ENCODE measurements around the gene VSTM1. TPM values are rescaled to one million over a fixed set of nuclear protein-coding genes. Genes with fewer than 3 reads are reported as not detected.

The VSTM1 gene
- total RNA-seq: not detected
- not detected for polyA plus RNA-seq (2013, experiment 1 of 2)
- polyA plus RNA-seq (2013, experiment 2 of 2): not detected
- long read RNA-seq, experiment 1: 0 reads
- long read RNA-seq, experiment 2: 0 reads
- long read RNA-seq, experiment 3: 0 reads
- long read RNA-seq, experiment 4: 0 reads

GRCh38 chr19:54063350-54064116, at the start of gene VSTM1:
Gene VSTM1, minus strand, starts transcription at chr19:54063897. Its CDS starts 120 bp downstream, at chr19:54063777.
- Histone ChIP-seq H3K4me1 (ENCODE audit: control insufficient read depth, insufficient read depth, low read length) (no peaks in the 10 kb centered on the region), H3K9me3 (ENCODE audit: control insufficient read depth, low read length) (no peaks in the 10 kb centered on the region), H3K4me3 (ENCODE audit: low read length) (no peak within 1 kb of the TSS), H3K27ac (ENCODE audit: low read depth, low read length) (no peak within 1 kb of the TSS), H3K27me3 (ENCODE audit: control insufficient read depth, insufficient read depth, low read length, poor library complexity, severe bottlenecking) (no peaks in the 10 kb centered on the region), H3K36me3 (ENCODE audit: control insufficient read depth, insufficient read depth, low read length) (no peaks in the 10 kb centered on the region), H3K9ac (ENCODE audit: extremely low read depth, low read length, poor library complexity, severe bottlenecking) (no peak within 1 kb of the TSS)
- no peak for TF ChIP-seq CTCF (conservative IDR thresholded peaks at IDR 0.05)
- 92 to 96% methylated on average over 21 to 34 of the region's 34 CpGs for WGBS, 2 experiments (ENCODE audit: insufficient coverage in 1 of 2, insufficient read length in 1 of 2)
- no peak for DNase-seq
- no peaks in the 10 kb centered on the region for H3K36me3 Mint-ChIP-seq (ENCODE audit: low read depth)
- no peak within 1 kb of the TSS for H3K27ac Mint-ChIP-seq
- no peaks in the 10 kb centered on the region for H3K9me3 Mint-ChIP-seq
- H3K4me1 Mint-ChIP-seq: no peaks in the 10 kb centered on the region
- peaks cover 2% of the 10 kb centered on the region for H3K27me3 Mint-ChIP-seq (ENCODE audit: insufficient read depth)
- no peak within 1 kb of the TSS for H3K4me3 Mint-ChIP-seq

GRCh38 chr19:54109651-54110050, 46.0 kb upstream of the VSTM1 start:
- Histone ChIP-seq H3K9ac (ENCODE audit: extremely low read depth, low read length, poor library complexity, severe bottlenecking) (no peak overlapping the region), H3K27ac (ENCODE audit: low read depth, low read length) (no peak overlapping the region), H3K4me3 (ENCODE audit: low read length) (no peak overlapping the region), H3K36me3 (ENCODE audit: control insufficient read depth, insufficient read depth, low read length) (peaks cover 38% of the 10 kb centered on the region), H3K9me3 (ENCODE audit: control insufficient read depth, low read length) (no peaks in the 10 kb centered on the region), H3K27me3 (ENCODE audit: control insufficient read depth, insufficient read depth, low read length, poor library complexity, severe bottlenecking) (no peaks in the 10 kb centered on the region), H3K4me1 (ENCODE audit: control insufficient read depth, insufficient read depth, low read length) (no peaks in the 10 kb centered on the region)
- Mint-ChIP-seq H3K4me1 (peaks cover 6% of the 10 kb centered on the region), H3K4me3 (no peak overlapping the region), H3K36me3 (ENCODE audit: low read depth) (peaks cover 58% of the 10 kb centered on the region), H3K9me3 (no peaks in the 10 kb centered on the region), H3K27ac (no peak overlapping the region), H3K27me3 (ENCODE audit: insufficient read depth) (no peaks in the 10 kb centered on the region)
- 89 to 92% methylated on average over 2 to 5 of the region's 6 CpGs for WGBS, 2 experiments (ENCODE audit: insufficient coverage in 1 of 2, insufficient read length in 1 of 2)
- no peak for DNase-seq
- no peak for TF ChIP-seq CTCF (conservative IDR thresholded peaks at IDR 0.05)

- Histone ChIP-seq H3K36me3 (ENCODE audit: control insufficient read depth, insufficient read depth, low read length) (peaks cover 38% of the 10 kb centered on the region), H3K4me3 (ENCODE audit: low read length) (no peak overlapping the region), H3K4me1 (ENCODE audit: control insufficient read depth, insufficient read depth, low read length) (no peaks in the 10 kb centered on the region), H3K9ac (ENCODE audit: extremely low read depth, low read length, poor library complexity, severe bottlenecking) (no peak overlapping the region), H3K9me3 (ENCODE audit: control insufficient read depth, low read length) (no peaks in the 10 kb centered on the region), H3K27me3 (ENCODE audit: control insufficient read depth, insufficient read depth, low read length, poor library complexity, severe bottlenecking) (no peaks in the 10 kb centered on the region), H3K27ac (ENCODE audit: low read depth, low read length) (no peak overlapping the region)
- Mint-ChIP-seq H3K4me1 (peaks cover 4% of the 10 kb centered on the region), H3K4me3 (no peak overlapping the region), H3K36me3 (ENCODE audit: low read depth) (peaks cover 58% of the 10 kb centered on the region), H3K9me3 (no peaks in the 10 kb centered on the region), H3K27ac (no peak overlapping the region), H3K27me3 (ENCODE audit: insufficient read depth) (no peaks in the 10 kb centered on the region)
- DNase-seq: no peak
- WGBS, 2 experiments (ENCODE audit: insufficient coverage in 1 of 2, insufficient read length in 1 of 2): 95 to 96% methylated on average over 4 to 6 of the region's 7 CpGs
- no peak for TF ChIP-seq CTCF (conservative IDR thresholded peaks at IDR 0.05)
Observed at GRCh38 chr19:54108496-54108895, 44.8 kb upstream of the VSTM1 start.

All from endodermal cell (in vitro differentiated cells).